SK-N-SH (cell line): Measurements from ENCODE around the gene PADI2. TPM values are rescaled to one million over a fixed set of nuclear protein-coding genes. Genes with fewer than 3 reads are reported as not detected.

ENCODE experiments used
- CTCF ChIA-PET: fragments of 300-600, 350-600 bp; formaldehyde crosslinking; extraction: SDS; loops from one replicate; lab custom pipeline; 2021; lab: Yijun Ruan, JAX
- POLR2A ChIA-PET: fragments of 350-600 bp; sonication (Branson Sonifier 250); formaldehyde crosslinking; extraction: SDS; loops from one replicate; lab custom pipeline; 2020; ENCODE audit warnings: antibody characterized with exemption, inconsistent platforms; lab: Yijun Ruan, JAX
- DNase-seq: peaks from one replicate; pipeline ENCODE4 v3.0.0; 2012
- H2AFZ ChIP-seq: fragments of 200-600 bp; sonication (generic); 2 replicates; pipeline ENCODE4 v1.8.1; 2016; ENCODE audit warnings: antibody characterized with exemption, mild to moderate bottlenecking, low read depth
- H3F3A ChIP-seq: fragments of 200-600 bp; sonication (generic); replicated peaks from 2 replicates; pipeline ENCODE3; 2016; ENCODE audit warnings: antibody characterized with exemption, mild to moderate bottlenecking; ENCODE audit not compliant: insufficient read depth
- H3K27ac ChIP-seq, 2 experiments: fragments of 200-500 bp in 1 of 2; fragments of 200-600 bp in 1 of 2; sonication (Bioruptor generic) in 1 of 2; sonication (generic), shearing (Covaris generic) in 1 of 2; 2 replicates each; pipeline versions ENCODE4 v1.5.1 to v1.6.1; 2014 to 2016; ENCODE audit warnings: low read depth in 2 of 2, inconsistent platforms in 1 of 2, low read length in 1 of 2, mild to moderate bottlenecking in 1 of 2, mixed read lengths in 1 of 2
- H3K27me3 ChIP-seq: fragments of 200-600 bp; sonication (generic), shearing (Covaris generic); 2 replicates; pipeline ENCODE4 v1.6.1; 2016; ENCODE audit warnings: mixed run types; ENCODE audit not compliant: insufficient read depth
- H3K36me3 ChIP-seq, 2 experiments: fragments of 200-500 bp in 1 of 2; fragments of 200-600 bp in 1 of 2; sonication (Bioruptor generic) in 1 of 2; sonication (generic) in 1 of 2; replicated peaks in 1 of 2; 2 replicates each; pipeline versions ENCODE3 to v1.5.1; 2014 to 2016; ENCODE audit warnings: low read length in 1 of 2, mild to moderate bottlenecking in 1 of 2; ENCODE audit not compliant: insufficient read depth in 2 of 2, control insufficient read depth in 1 of 2
- H3K4me1 ChIP-seq, 2 experiments: fragments of 200-500 bp in 1 of 2; fragments of 200-600 bp in 1 of 2; sonication (Bioruptor generic) in 1 of 2; sonication (generic), shearing (Covaris generic) in 1 of 2; 2 replicates each; pipeline versions ENCODE4 v1.5.1 to v1.6.1; 2014 to 2016; ENCODE audit warnings: low read depth in 1 of 2, low read length in 1 of 2, mixed run types in 1 of 2; ENCODE audit not compliant: insufficient read depth in 2 of 2, control insufficient read depth in 1 of 2
- H3K4me2 ChIP-seq: fragments of 200-600 bp; sonication (generic), shearing (Covaris generic); 2 replicates; pipeline ENCODE4 v1.6.1; 2017; ENCODE audit warnings: mixed run types
- H3K4me3 ChIP-seq, 2 experiments: fragments of 200-500 bp in 1 of 2; fragments of 200-600 bp in 1 of 2; sonication (Bioruptor generic) in 1 of 2; sonication (generic), shearing (Covaris generic) in 1 of 2; 2 replicates each; pipeline versions ENCODE4 v1.5.1 to v1.8.1; 2014 to 2016; ENCODE audit warnings: low read depth in 2 of 2, inconsistent platforms in 1 of 2, low read length in 1 of 2, mild to moderate bottlenecking in 1 of 2, mixed read lengths in 1 of 2, moderate library complexity in 1 of 2
- H3K79me2 ChIP-seq: fragments of 200-600 bp; sonication (generic); 2 replicates; pipeline ENCODE4 v1.8.1; 2017; ENCODE audit warnings: mild to moderate bottlenecking; ENCODE audit not compliant: insufficient read depth
- H3K9ac ChIP-seq: fragments of 200-600 bp; sonication (generic); 2 replicates; pipeline ENCODE4 v1.6.1; 2017; ENCODE audit warnings: mixed run types
- H3K9me2 ChIP-seq: fragments of 200-600 bp; sonication (generic); 2 replicates; pipeline ENCODE4 v1.6.1; 2017; ENCODE audit warnings: mixed run types
- H3K9me3 ChIP-seq: fragments of 200-600 bp; sonication (generic); 2 replicates; pipeline ENCODE4 v1.6.1; 2017; ENCODE audit warnings: mixed run types, mild to moderate bottlenecking, moderate library complexity
- H4K20me1 ChIP-seq: fragments of 200-600 bp; sonication (generic); 2 replicates; pipeline ENCODE4 v1.6.1; 2017; ENCODE audit warnings: mild to moderate bottlenecking, mixed run types; ENCODE audit not compliant: insufficient read depth
- CTCF ChIP-seq: fragments of 200-600 bp; sonication (generic); IDR thresholded peaks from 2 replicates; pipeline ENCODE4 v1.6.1; 2017; ENCODE audit warnings: antibody characterized with exemption, mild to moderate bottlenecking, moderate library complexity
- EP300 ChIP-seq, 2 experiments: IDR thresholded peaks; 2 replicates each; pipeline versions ENCODE4 v1.4.0 to v1.6.1; 2012; ENCODE audit warnings: borderline replicate concordance in 1 of 2, low read depth in 1 of 2, low read length in 1 of 2
- GABPA ChIP-seq: IDR thresholded peaks from 2 replicates; pipeline ENCODE4 v1.4.0; 2012; ENCODE audit warnings: low read depth, mild to moderate bottlenecking
- GATA2 ChIP-seq: sonication (generic); formaldehyde crosslinking; IDR thresholded peaks from 2 replicates; pipeline ENCODE4 v1.5.0; 2020; ENCODE audit warnings: mild to moderate bottlenecking, missing genetic modification reagents
- JUND ChIP-seq: IDR thresholded peaks from 2 replicates; pipeline ENCODE4 v1.4.0; 2012
- NFIC ChIP-seq: IDR thresholded peaks from 2 replicates; pipeline ENCODE4 v1.4.0; 2012; ENCODE audit warnings: borderline replicate concordance
- NRF1 ChIP-seq: IDR thresholded peaks from 2 replicates; pipeline ENCODE4 v1.6.1; 2012; ENCODE audit warnings: low read depth, mild to moderate bottlenecking, low read length
- RCOR1 ChIP-seq: fragments of 150-350 bp; IDR thresholded peaks from 2 replicates; pipeline ENCODE4 v1.6.1; 2017; ENCODE audit warnings: antibody characterized with exemption, low read length
- SIN3A ChIP-seq: IDR thresholded peaks from 2 replicates; pipeline ENCODE4 v1.6.1; 2012; ENCODE audit warnings: low read depth, mild to moderate bottlenecking, low read length, moderate library complexity, borderline replicate concordance
- TAF1 ChIP-seq: IDR thresholded peaks from 2 replicates; pipeline ENCODE4 v1.6.1; 2012; ENCODE audit warnings: low read depth, mild to moderate bottlenecking, low read length, moderate library complexity, borderline replicate concordance
- USF2 ChIP-seq: fragments of 150-350 bp; IDR thresholded peaks from 2 replicates; pipeline ENCODE4 v1.6.1; 2017; ENCODE audit warnings: antibody characterized with exemption, low read length, low read depth, borderline replicate concordance
- WGBS: methylation state at CpG from one replicate; pipeline ENCODE4 v1.1.6; 2017; ENCODE audit warnings: low lambda C conversion rate; 5-methylcytosine and 5-hydroxymethylcytosine counted together
- polyA plus RNA-seq, 3 experiments: library from polyadenylated mRNA; depleted of rRNA; stranded (reverse); fragments of >200 nt; gene quantifications; 2 replicates each; pipeline ENCODE4 v1.2.3, GENCODE V29; 2012
- TF ChIP-seq, protein P1 (sequence below): fragments of 150-350 bp; IDR thresholded peaks from 2 replicates; pipeline ENCODE4 v1.6.1; 2016; ENCODE audit warnings: mild to moderate bottlenecking, low read depth, low read length
- TF ChIP-seq, protein P2 (sequence below): IDR thresholded peaks from 2 replicates; pipeline ENCODE4; 2012

Gene PADI2
- polyA plus RNA-seq, 1 of the 3 experiments (the other 2 are of a cell fraction): 0.58 TPM

DNA sequence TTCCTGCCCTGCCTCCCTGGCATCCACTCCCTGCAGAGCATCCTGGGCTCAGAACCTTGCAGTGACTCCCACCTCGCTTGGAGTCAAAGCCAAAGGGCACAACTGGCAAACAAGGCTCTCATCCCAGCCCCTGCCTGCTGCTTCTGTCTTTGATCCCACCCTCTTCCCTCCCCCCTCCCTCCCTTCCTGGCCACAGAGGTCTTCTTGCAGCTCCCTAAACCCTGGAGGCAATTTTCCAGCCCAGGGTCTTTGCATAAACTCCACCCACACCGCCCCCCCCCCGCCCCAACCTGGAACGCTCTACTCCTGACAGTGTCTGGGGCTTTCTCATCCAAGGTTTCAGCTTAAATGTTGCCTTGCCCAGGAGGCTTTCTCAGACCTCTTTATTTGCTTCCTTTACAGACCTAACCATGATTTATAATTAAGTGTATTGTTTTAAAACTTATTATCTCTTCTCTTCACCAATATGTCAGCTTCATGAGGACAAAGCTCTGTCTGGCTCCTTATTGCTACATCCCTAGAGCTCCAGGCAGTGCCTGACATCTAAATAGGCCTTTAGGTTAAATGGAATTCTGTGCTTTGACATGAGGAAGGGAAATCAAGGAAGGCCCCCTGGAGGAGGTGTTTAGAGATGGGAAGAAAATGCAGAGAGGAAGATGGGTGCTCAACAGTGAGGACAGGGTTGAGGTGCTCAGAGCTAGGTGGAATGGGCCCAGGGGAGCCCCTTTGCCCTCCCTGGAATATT lies 48.0 kb upstream of the PADI2 start (continued):
- TF ChIP-seq, protein P1, sequence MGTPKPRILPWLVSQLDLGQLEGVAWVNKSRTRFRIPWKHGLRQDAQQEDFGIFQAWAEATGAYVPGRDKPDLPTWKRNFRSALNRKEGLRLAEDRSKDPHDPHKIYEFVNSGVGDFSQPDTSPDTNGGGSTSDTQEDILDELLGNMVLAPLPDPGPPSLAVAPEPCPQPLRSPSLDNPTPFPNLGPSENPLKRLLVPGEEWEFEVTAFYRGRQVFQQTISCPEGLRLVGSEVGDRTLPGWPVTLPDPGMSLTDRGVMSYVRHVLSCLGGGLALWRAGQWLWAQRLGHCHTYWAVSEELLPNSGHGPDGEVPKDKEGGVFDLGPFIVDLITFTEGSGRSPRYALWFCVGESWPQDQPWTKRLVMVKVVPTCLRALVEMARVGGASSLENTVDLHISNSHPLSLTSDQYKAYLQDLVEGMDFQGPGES: no peak
- TF ChIP-seq NFIC: no peak

GRCh38 chr1:17165823-17166222 lies 46.6 kb upstream of the PADI2 start:
- Histone ChIP-seq H3F3A (peaks cover 23% of the 10 kb centered on the region), H3K4me2 (no peak overlapping the region), H3K79me2 (no peaks in the 10 kb centered on the region), H3K9me2 (no peaks in the 10 kb centered on the region), H4K20me1 (no peaks in the 10 kb centered on the region), H3K9ac (no peak overlapping the region), H3K4me3 (no peak overlapping the region), H3K9me3 (no peaks in the 10 kb centered on the region), H3K36me3 (no peaks in the 10 kb centered on the region), H3K27ac (no peak overlapping the region), H3K27me3 (no peaks in the 10 kb centered on the region), H3K4me1 (peaks cover 7 to 19% of the 10 kb centered on the region in 2 experiments; a peak in 3 of 4 replicates), H2AFZ (no peak overlapping the region)
- ChIA-PET POLR2A (interaction anchor here (0.5 kb wide), 1 partner anchor 34 kb away, joined by 4 read pairs; no protein-coding TSS in a partner anchor), CTCF (interaction anchor here (2.2 kb wide), 1 partner anchor 72 kb away, joined by 5 read pairs; no protein-coding TSS in a partner anchor)
- TF ChIP-seq, protein P2, sequence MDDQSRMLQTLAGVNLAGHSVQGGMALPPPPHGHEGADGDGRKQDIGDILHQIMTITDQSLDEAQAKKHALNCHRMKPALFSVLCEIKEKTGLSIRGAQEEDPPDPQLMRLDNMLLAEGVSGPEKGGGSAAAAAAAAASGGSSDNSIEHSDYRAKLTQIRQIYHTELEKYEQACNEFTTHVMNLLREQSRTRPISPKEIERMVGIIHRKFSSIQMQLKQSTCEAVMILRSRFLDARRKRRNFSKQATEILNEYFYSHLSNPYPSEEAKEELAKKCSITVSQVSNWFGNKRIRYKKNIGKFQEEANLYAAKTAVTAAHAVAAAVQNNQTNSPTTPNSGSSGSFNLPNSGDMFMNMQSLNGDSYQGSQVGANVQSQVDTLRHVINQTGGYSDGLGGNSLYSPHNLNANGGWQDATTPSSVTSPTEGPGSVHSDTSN: no peak
- TF ChIP-seq GATA2 (no peak), JUND (no peak), NRF1 (no peak), CTCF (no peak), SIN3A (no peak), USF2 (no peak), GABPA (no peak), TAF1 (no peak), EP300 (IDR thresholded peaks at IDR 0.05; ENCODE audit: borderline replicate concordance in 1 of 2, low read depth in 1 of 2, low read length in 1 of 2) (no peak), RCOR1 (no peak)
- TF ChIP-seq, protein P1: no peak
- DNase-seq: no peak
- WGBS: 33% methylated on average over 1 of the region's 1 CpG
